Upper lobe of left lung (tissue), 6 donors: ENCODE results near the gene MSI2. TPM values are rescaled to one million over a fixed set of nuclear protein-coding genes. Genes with fewer than 3 reads are reported as not detected.

ENCODE experiments used
- ATAC-seq, 2 donors: fragments of 200-7000 bp; cut with Tn5 transposase; one replicate each; pipeline ENCODE4 v1.9.1; 2022; ENCODE audit warnings: mild to moderate bottlenecking in 2 of 2, moderate library complexity in 2 of 2; ENCODE audit not compliant: low FRiP score in 2 of 2
- DNase-seq, 2 donors: peaks; one replicate each; pipeline ENCODE4 v3.0.0-alpha.2; 2019 to 2020
- H3K27ac ChIP-seq, 4 donors: fragments of 200-600 bp; sonication (generic); one replicate each; pipeline ENCODE4 v1.5.1; 2016 to 2019
- H3K27me3 ChIP-seq, 4 donors: fragments of 200-600 bp; sonication (generic); one replicate each; pipeline ENCODE4 v1.5.1; 2017 to 2019
- H3K36me3 ChIP-seq, 4 donors: fragments of 200-600 bp; sonication (generic); one replicate each; pipeline ENCODE4 v1.5.1; 2016 to 2019
- H3K4me1 ChIP-seq, 4 donors: fragments of 200-600 bp; sonication (generic); one replicate each; pipeline ENCODE4 v1.5.1; 2018 to 2019
- H3K4me3 ChIP-seq, 4 donors: fragments of 200-600 bp; sonication (generic); one replicate each; pipeline ENCODE4 v1.5.1; 2017 to 2019; ENCODE audit warnings: mild to moderate bottlenecking in 2 of 4, moderate library complexity in 1 of 4
- H3K9me3 ChIP-seq, 4 donors: fragments of 200-600 bp; sonication (generic); one replicate each; pipeline ENCODE4 v1.5.1; 2018 to 2019
- EP300 ChIP-seq, 4 donors: sonication (generic); formaldehyde crosslinking; IDR thresholded peaks; one replicate each; pipeline ENCODE4 v1.5.1; 2017; ENCODE audit warnings: antibody characterized with exemption in 4 of 4, control low read depth in 2 of 4
- POLR2A ChIP-seq, 4 donors: fragments of 450-650 bp; IDR thresholded peaks; one replicate each; pipeline ENCODE4 v1.5.1; 2016 to 2017; ENCODE audit warnings: antibody characterized with exemption in 4 of 4, mild to moderate bottlenecking in 2 of 4
- POLR2AphosphoS5 ChIP-seq, 2 donors: sonication (generic); formaldehyde crosslinking; IDR thresholded peaks; one replicate each; pipeline ENCODE4 v1.5.1; 2017; ENCODE audit warnings: antibody characterized with exemption in 2 of 2
- WGBS, 2 donors: methylation state at CpG; one replicate each; pipeline ENCODE4 v1.1.5; 2017 to 2018; 5-methylcytosine and 5-hydroxymethylcytosine counted together
- total RNA-seq, 6 donors: library from RNA; depleted of rRNA in 4 of 6; stranded (reverse); fragments of >200 nt in 4 of 6; gene quantifications; one replicate each; pipeline versions ENCODE4 v1.1.0 to v1.2.1, GENCODE V29; 2016 to 2021
- TF ChIP-seq, protein P1 (sequence below), 6 experiments: fragments of 450-650 bp in 4 of 6; fragments of 200-600 bp in 2 of 6; sonication (generic) in 2 of 6; IDR thresholded peaks; one replicate each; pipeline ENCODE4 v1.5.1; 2016 to 2019; ENCODE audit warnings: antibody characterized with exemption in 6 of 6
- donor health status: DM: no; HTN: no; CAD: no; lungs with moderate emphysema.
- donor health status: DM: no; HTN: yes; CAD: no; lungs with severe emphysema.

Gene MSI2
- total RNA-seq, 6 donors from 2014 or later: 20.1 to 44.0 (median 32.2) TPM

DNA sequence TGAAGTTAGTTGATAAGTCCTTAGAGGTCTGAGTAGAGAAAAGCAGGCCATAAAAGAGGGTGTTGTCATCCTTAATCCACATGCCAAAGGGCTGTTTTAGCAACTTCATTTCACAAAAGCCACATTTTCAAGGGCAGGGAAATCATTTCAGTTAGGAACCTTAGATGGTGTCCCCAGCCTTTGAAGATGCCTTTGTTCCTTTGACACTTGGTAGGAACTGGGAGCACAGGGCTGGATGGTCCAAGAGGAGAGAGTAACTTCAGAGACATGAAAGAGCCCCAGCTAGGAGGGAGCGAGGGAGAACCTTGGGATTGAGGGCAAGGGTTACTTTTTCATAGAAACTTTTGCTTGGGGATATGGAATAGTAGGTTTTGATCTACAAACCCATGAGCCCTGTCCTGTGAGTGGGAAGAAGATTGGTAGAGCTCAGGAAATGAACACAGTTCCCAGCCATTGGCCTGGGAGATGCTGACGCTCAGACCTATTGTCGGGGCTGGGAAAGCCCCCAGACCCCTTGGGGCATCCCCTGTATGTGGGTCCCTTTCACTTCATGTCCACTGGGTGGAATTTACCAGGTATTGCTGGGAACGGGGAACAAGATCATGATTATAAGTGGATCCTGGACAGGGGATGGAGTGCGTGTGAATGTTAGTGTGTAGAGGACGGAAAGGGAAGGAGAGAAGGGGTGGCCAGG lies 18.9 kb downstream of the MSI2 start:
- Histone ChIP-seq H3K4me1 (no peaks in the 10 kb centered on the region), H3K27me3 (no peaks in the 10 kb centered on the region), H3K36me3 (peaks cover 0 to 8% (median 2%) of the 10 kb centered on the region in 4 donors), H3K9me3 (no peaks in the 10 kb centered on the region), H3K4me3 (no peak overlapping the region), H3K27ac (no peak overlapping the region)
- no peak for TF ChIP-seq POLR2A (IDR thresholded peaks at IDR 0.05)
- TF ChIP-seq POLR2AphosphoS5 (IDR thresholded peaks at IDR 0.05): no peak
- no peak for TF ChIP-seq EP300 (IDR thresholded peaks at IDR 0.05)
- TF ChIP-seq, protein P1, sequence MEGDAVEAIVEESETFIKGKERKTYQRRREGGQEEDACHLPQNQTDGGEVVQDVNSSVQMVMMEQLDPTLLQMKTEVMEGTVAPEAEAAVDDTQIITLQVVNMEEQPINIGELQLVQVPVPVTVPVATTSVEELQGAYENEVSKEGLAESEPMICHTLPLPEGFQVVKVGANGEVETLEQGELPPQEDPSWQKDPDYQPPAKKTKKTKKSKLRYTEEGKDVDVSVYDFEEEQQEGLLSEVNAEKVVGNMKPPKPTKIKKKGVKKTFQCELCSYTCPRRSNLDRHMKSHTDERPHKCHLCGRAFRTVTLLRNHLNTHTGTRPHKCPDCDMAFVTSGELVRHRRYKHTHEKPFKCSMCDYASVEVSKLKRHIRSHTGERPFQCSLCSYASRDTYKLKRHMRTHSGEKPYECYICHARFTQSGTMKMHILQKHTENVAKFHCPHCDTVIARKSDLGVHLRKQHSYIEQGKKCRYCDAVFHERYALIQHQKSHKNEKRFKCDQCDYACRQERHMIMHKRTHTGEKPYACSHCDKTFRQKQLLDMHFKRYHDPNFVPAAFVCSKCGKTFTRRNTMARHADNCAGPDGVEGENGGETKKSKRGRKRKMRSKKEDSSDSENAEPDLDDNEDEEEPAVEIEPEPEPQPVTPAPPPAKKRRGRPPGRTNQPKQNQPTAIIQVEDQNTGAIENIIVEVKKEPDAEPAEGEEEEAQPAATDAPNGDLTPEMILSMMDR (IDR thresholded peaks at IDR 0.05): no peak
- no peak for ATAC-seq
- WGBS, 2 donors: 90 to 93% methylated on average over 6 of the region's 6 CpGs
- no peak for DNase-seq

DNA sequence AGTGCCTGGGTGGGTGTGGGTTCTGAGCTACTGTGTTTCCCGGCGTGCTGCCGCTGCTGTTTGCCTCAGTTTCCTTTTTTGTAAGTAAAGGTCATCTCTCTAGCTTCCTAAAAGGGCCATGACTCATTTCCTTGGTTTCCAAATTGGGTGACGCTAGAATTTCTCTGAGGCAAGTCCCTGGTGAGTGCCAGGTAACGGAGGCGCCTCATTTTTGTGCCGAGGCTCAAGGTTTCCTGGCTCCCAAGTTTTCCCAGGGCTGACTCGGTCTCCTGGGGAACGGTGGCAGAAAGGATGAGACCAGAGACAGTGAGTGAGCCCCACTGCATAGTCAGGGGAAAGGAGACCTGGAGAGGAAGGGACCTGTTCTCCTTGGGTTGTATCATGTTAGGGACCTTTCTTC lies 20.3 kb downstream of the MSI2 start:
- Histone ChIP-seq H3K27ac (no peak overlapping the region), H3K9me3 (no peaks in the 10 kb centered on the region), H3K36me3 (peaks cover 0 to 8% (median 2%) of the 10 kb centered on the region in 4 donors), H3K27me3 (no peaks in the 10 kb centered on the region), H3K4me1 (no peaks in the 10 kb centered on the region), H3K4me3 (no peak overlapping the region)
- 81 to 87% methylated on average over 9 of the region's 9 CpGs for WGBS, 2 donors
- TF ChIP-seq EP300 (IDR thresholded peaks at IDR 0.05): no peak
- DNase-seq (no peak), ATAC-seq (no peak)

DNA sequence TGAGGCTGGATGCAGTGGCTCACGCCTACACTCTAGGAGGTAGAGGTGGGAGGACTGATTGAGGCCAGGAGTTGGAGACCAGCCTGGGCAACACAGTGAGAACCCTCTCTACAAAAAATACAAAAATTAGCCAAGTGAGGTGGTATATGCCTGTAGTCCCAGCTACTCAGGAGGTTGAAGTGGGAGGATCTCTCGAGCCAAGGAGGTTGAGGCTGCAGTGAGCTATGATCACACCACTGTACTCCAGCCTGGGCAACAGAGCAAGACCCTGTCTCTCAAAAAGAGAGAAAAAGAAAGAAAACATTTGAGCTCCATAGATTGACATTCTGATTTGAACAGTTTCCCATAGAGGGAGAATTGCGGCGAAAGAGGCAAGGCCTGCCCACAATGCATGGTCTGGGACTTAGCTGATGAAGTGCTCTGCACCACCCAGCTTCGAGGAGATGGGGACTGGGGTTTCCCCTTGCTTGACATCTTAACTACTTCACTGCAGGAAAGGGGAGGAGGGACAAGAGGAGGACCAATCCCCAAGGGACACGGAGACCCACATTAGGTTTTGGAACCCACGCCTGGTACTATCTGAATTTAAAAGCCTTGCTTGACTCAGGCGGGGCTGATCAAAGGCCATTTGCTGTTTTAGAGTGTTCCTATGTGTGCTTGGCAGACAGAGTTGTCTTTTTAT lies 21.7 kb downstream of the MSI2 start:
- H3K27ac ChIP-seq: no peak overlapping the region
- H3K9me3 ChIP-seq: no peaks in the 10 kb centered on the region
- no peaks in the 10 kb centered on the region for H3K27me3 ChIP-seq
- 86 to 89% methylated on average over 8 of the region's 8 CpGs for WGBS, 2 donors
- no peak overlapping the region for H3K4me3 ChIP-seq
- TF ChIP-seq, protein P1 (IDR thresholded peaks at IDR 0.05): no peak
- TF ChIP-seq POLR2AphosphoS5 (IDR thresholded peaks at IDR 0.05): no peak
- no peak for TF ChIP-seq EP300 (IDR thresholded peaks at IDR 0.05)
- no peak for TF ChIP-seq POLR2A (IDR thresholded peaks at IDR 0.05)
- H3K36me3 ChIP-seq: peaks cover 0 to 8% (median 2%) of the 10 kb centered on the region in 4 donors
- ATAC-seq (no peak), DNase-seq (no peak)
- no peaks in the 10 kb centered on the region for H3K4me1 ChIP-seq

DNA sequence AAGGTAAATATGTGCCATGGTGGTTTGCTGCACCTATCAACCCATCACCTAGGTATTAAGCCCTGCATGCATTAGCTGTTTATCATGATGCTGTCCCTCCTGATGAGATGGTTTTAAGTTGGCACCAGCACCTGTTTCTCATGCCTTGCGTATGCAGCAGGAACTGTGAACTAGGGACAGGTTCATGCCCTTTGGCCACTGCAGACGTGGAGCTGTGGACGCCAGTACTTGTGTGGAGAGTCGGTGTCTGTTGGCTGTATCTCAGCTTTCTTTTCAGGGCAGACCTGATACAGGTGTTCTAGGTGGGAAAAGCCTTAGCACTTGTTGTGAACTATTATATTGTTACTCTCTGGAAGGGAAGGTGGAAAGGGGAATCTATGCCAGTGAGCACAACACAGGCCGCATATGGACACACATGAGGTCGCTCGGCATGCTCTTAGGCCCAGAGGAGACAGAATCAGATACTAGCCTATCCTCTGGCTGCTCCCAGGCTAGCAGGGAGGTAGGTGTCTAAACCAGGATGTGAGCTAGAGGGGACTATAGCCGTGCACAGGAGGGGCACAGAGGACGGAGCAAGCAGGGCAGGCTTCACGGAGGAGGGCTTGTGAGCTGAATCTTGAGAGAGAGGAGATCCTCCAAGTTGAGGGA lies 22.5 kb downstream of the MSI2 start:
- Histone ChIP-seq H3K4me1 (no peaks in the 10 kb centered on the region), H3K27ac (no peak overlapping the region), H3K36me3 (peaks cover 0 to 5% (median 2%) of the 10 kb centered on the region in 4 donors), H3K4me3 (no peak overlapping the region), H3K9me3 (no peaks in the 10 kb centered on the region), H3K27me3 (no peaks in the 10 kb centered on the region)
- DNase-seq: no peak
- ATAC-seq: no peak
- no peak for TF ChIP-seq EP300 (IDR thresholded peaks at IDR 0.05)
- TF ChIP-seq, protein P1 (IDR thresholded peaks at IDR 0.05): no peak
- no peak for TF ChIP-seq POLR2AphosphoS5 (IDR thresholded peaks at IDR 0.05)
- TF ChIP-seq POLR2A (IDR thresholded peaks at IDR 0.05): no peak
- 95 to 97% methylated on average over 10 of the region's 10 CpGs for WGBS, 2 donors

DNA sequence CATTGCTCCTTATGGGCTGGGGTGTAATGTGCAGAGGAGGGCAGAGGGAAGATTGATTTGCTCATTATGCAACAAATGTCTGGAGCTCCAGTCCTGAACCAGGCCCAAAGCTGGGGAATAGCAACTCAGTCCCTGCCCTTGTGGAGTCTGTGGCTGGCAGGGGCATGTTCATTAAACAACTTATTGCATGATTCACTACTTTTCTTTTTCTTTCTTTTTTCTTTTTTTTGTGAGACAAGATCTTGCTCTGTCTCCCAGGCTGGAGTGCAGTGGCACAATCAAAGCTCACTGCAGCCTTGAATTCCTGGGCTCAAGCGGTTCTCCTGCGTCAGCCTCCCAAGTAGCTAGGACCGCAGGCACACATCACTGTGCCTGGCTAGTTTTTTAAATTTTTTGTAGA lies 23.1 kb downstream of the MSI2 start:
- TF ChIP-seq POLR2AphosphoS5 (IDR thresholded peaks at IDR 0.05) (no peak), EP300 (IDR thresholded peaks at IDR 0.05) (no peak), POLR2A (IDR thresholded peaks at IDR 0.05) (no peak)
- TF ChIP-seq, protein P1 (IDR thresholded peaks at IDR 0.05): no peak
- no peak overlapping the region for H3K4me3 ChIP-seq
- 95 to 100% methylated on average over 3 of the region's 3 CpGs for WGBS, 2 donors
- no peaks in the 10 kb centered on the region for H3K27me3 ChIP-seq
- no peak overlapping the region for H3K27ac ChIP-seq
- H3K4me1 ChIP-seq: no peaks in the 10 kb centered on the region
- DNase-seq: no peak
- H3K9me3 ChIP-seq: no peaks in the 10 kb centered on the region
- peaks cover 0 to 5% (median under 1%) of the 10 kb centered on the region in 4 donors for H3K36me3 ChIP-seq
- no peak for ATAC-seq
